CD14-positive monocyte (primary cell): ENCODE results near the gene AGBL5. TPM values are rescaled to one million over a fixed set of nuclear protein-coding genes. Genes with fewer than 3 reads are reported as not detected.

Experiments
- DNase-seq, 3 donors: peaks; one replicate each; pipeline ENCODE4 v3.0.0-alpha.2; 2011 to 2022
- H2AFZ ChIP-seq: 2 replicates; pipeline ENCODE4 v1.6.0; 2012; ENCODE audit warnings: mild to moderate bottlenecking, low read depth, low read length, inconsistent platforms; ENCODE audit not compliant: insufficient read depth, poor library complexity, severe bottlenecking
- H3K27ac ChIP-seq, 2 donors: 1 replicate in 1 of 2; 2 replicates in 1 of 2; pipeline ENCODE4 v1.5.1; 2012 to 2013; ENCODE audit warnings: low read length in 2 of 2, control low read depth in 1 of 2, inconsistent platforms in 1 of 2, low read depth in 1 of 2, mild to moderate bottlenecking in 1 of 2
- H3K27me3 ChIP-seq, 2 donors: one replicate each; pipeline versions ENCODE4 v1.6.0 to v1.6.1; 2011 to 2013; ENCODE audit warnings: low read length in 2 of 2; ENCODE audit not compliant: control insufficient read depth in 2 of 2, insufficient read depth in 2 of 2
- H3K36me3 ChIP-seq, 2 donors: replicated peaks in 1 of 2; 1 replicate in 1 of 2; 2 replicates in 1 of 2; pipeline versions ENCODE4 v1.5.1 to v1.6.1; 2012 to 2013; ENCODE audit warnings: low read length in 2 of 2, control low read depth in 1 of 2, inconsistent platforms in 1 of 2, mild to moderate bottlenecking in 1 of 2; ENCODE audit not compliant: insufficient read depth in 2 of 2, control insufficient read depth in 1 of 2
- H3K4me1 ChIP-seq, 2 donors: 1 replicate in 1 of 2; 2 replicates in 1 of 2; pipeline versions ENCODE4 v1.5.1 to v1.6.1; 2012 to 2013; ENCODE audit warnings: low read length in 2 of 2, control low read depth in 1 of 2, inconsistent platforms in 1 of 2, mild to moderate bottlenecking in 1 of 2, moderate library complexity in 1 of 2; ENCODE audit not compliant: insufficient read depth in 2 of 2, control insufficient read depth in 1 of 2
- H3K4me2 ChIP-seq: replicated peaks from 2 replicates; pipeline ENCODE3; 2012; ENCODE audit warnings: low read length, moderate library complexity, mild to moderate bottlenecking; ENCODE audit not compliant: poor library complexity, severe bottlenecking; ENCODE audit errors: extremely low read depth
- H3K4me3 ChIP-seq, 3 experiments: fragments of 200-600 bp in 1 of 3; sonication (generic) in 1 of 3; replicated peaks in 1 of 3; 1 replicate in 2 of 3; 2 replicates in 1 of 3; pipeline ENCODE4 v1.5.1; 2011 to 2013; ENCODE audit warnings: low read length in 3 of 3, mild to moderate bottlenecking in 3 of 3, control low read depth in 2 of 3, low read depth in 2 of 3, inconsistent platforms in 1 of 3, moderate library complexity in 1 of 3
- H3K79me2 ChIP-seq: 2 replicates; pipeline ENCODE4 v1.6.0; 2012; ENCODE audit warnings: mild to moderate bottlenecking, control low read depth, inconsistent platforms, low read length, moderate library complexity; ENCODE audit not compliant: insufficient read depth
- H3K9ac ChIP-seq: 2 replicates; pipeline ENCODE4 v1.6.0; 2017; ENCODE audit warnings: low read length, mild to moderate bottlenecking; ENCODE audit not compliant: insufficient read depth, poor library complexity, severe bottlenecking
- H3K9me3 ChIP-seq, 2 donors: replicated peaks in 1 of 2; 1 replicate in 1 of 2; 2 replicates in 1 of 2; pipeline versions ENCODE4 v1.5.1 to v1.6.1; 2012 to 2013; ENCODE audit warnings: low read length in 2 of 2, control low read depth in 1 of 2; ENCODE audit not compliant: control insufficient read depth in 1 of 2, insufficient read depth in 1 of 2
- H4K20me1 ChIP-seq: 2 replicates; pipeline ENCODE4 v1.6.0; 2012; ENCODE audit warnings: mild to moderate bottlenecking, low read length, control low read depth, moderate library complexity; ENCODE audit not compliant: insufficient read depth
- H3K27ac Mint-ChIP-seq, 7 donors: one replicate each; pipeline ENCODE4 v1.8.0; 2020; ENCODE audit warnings: mild to moderate bottlenecking in 7 of 7, mixed read lengths in 7 of 7, moderate library complexity in 6 of 7, inconsistent platforms in 2 of 7
- H3K27me3 Mint-ChIP-seq, 3 donors: one replicate each; pipeline ENCODE4 v1.8.0; 2021 to 2022; ENCODE audit warnings: low read depth in 3 of 3, mild to moderate bottlenecking in 3 of 3, mixed read lengths in 3 of 3, moderate library complexity in 3 of 3, inconsistent platforms in 1 of 3
- H3K36me3 Mint-ChIP-seq, 2 donors: one replicate each; pipeline ENCODE4 v1.8.0; 2020; ENCODE audit warnings: mixed read lengths in 2 of 2, inconsistent platforms in 1 of 2, mild to moderate bottlenecking in 1 of 2
- H3K4me1 Mint-ChIP-seq: one replicate; pipeline ENCODE4 v1.8.0; 2020; ENCODE audit warnings: mild to moderate bottlenecking, mixed read lengths
- H3K4me3 Mint-ChIP-seq, 2 donors: one replicate each; pipeline ENCODE4 v1.8.0; 2020; ENCODE audit warnings: mild to moderate bottlenecking in 2 of 2, mixed read lengths in 2 of 2, moderate library complexity in 1 of 2
- H3K9me3 Mint-ChIP-seq, 7 donors: one replicate each; pipeline ENCODE4 v1.8.0; 2020 to 2022; ENCODE audit warnings: mixed read lengths in 7 of 7, mild to moderate bottlenecking in 6 of 7, moderate library complexity in 6 of 7, inconsistent platforms in 2 of 7
- WGBS: methylation state at CpG from one replicate; pipeline ENCODE4 v1.1.5; 2013; ENCODE audit warnings: missing lambda C conversion rate; ENCODE audit not compliant: insufficient coverage; 5-methylcytosine and 5-hydroxymethylcytosine counted together
- intact Hi-C, 2 donors: fragments of 100-400 bp; cut with micrococcal nuclease; formaldehyde crosslinking; loops; one replicate each; pipeline versions ENCODE4 v1.15.0 to v1.15.1; 2023
- polyA plus RNA-seq, 3 donors: library from polyadenylated mRNA; depleted of rRNA in 1 of 3; unstranded in 2 of 3; stranded (reverse) in 1 of 3; fragments of 300-500 nt in 2 of 3; fragments of >200 nt in 1 of 3; fragmentation: Illumina TruSeq in 2 of 3; gene quantifications; 1 replicate in 2 of 3; 2 replicates in 1 of 3; pipeline ENCODE4 v1.2.3, GENCODE V29; 2012 to 2021
- TF ChIP-seq, protein P1 (sequence below): fragments of 200-600 bp; IDR thresholded peaks from one replicate; pipeline ENCODE4 v1.8.0; 2022; ENCODE audit warnings: antibody characterized with exemption, mild to moderate bottlenecking

Gene AGBL5
- polyA plus RNA-seq, 3 donors, result 4.4 to 4.8 (median 4.6) TPM

DNA sequence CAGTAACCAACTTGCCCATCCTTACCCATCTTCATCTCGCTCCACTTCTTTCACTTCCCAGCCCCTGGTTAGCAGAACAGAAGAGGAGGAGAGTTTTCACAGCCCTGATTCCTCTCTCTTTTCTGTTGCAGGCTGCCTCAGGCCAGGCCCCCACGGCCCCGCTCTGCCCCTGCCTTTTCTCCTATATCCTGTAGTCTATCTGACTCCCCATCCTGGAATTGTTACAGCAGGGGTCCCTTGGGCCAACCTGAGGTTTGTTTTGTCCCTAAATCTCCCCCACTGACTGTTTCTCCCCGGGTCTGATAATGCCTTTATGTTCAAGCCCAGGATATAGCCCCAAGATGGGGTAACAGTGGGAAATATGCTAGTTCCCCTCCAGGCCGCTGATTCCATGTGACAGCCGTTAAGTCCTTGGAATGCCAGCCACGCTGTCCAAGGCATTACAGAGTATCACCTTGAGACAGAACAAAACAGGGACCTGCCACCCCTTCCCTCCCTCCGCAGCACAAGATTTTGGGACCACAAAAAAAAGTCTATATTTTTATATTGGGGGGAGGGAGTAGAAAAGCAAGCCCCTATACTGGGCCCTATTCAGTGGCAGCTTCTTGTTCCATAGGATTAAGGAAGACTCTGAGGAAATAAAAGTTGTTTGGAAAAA lies 18.6 kb downstream of the AGBL5 start:
- intact Hi-C loops, result loop anchor here (5.0 kb wide), 1 partner anchor 38 kb away; the partner anchor contains the start of gene TMEM214 (in 2 of the 2)
- WGBS, result 83% methylated on average over 2 of the region's 8 CpGs
- Histone ChIP-seq H3K79me2 (peaks cover 24% of the 10 kb centered on the region), H3K4me2 (peak overlapping the region; percentile 89), H3K4me3 (peak overlapping the region in 1 of 3 experiments; percentile 97), H3K36me3 (peaks cover 21 to 51% of the 10 kb centered on the region in 2 donors), H3K9ac (no peak overlapping the region), H3K4me1 (peaks cover 32 to 41% of the 10 kb centered on the region in 2 donors), H2AFZ (no peak overlapping the region), H3K27ac (peak overlapping the region in 1 of 2 donors; percentile 96), H4K20me1 (peaks cover 15% of the 10 kb centered on the region), H3K9me3 (no peaks in the 10 kb centered on the region), H3K27me3 (no peaks in the 10 kb centered on the region)
- peaks cover 36 to 42% of the 10 kb centered on the region in 2 donors for H3K36me3 Mint-ChIP-seq
- no peaks in the 10 kb centered on the region for H3K27me3 Mint-ChIP-seq
- peak overlapping the region in 6 of 7 donors; percentile 50 to 98 (median 75) for H3K27ac Mint-ChIP-seq
- DNase-seq, result no peak
- no peak overlapping the region for H3K4me3 Mint-ChIP-seq
- peaks cover 0 to under 1% (median 0%) of the 10 kb centered on the region in 7 donors for H3K9me3 Mint-ChIP-seq
- TF ChIP-seq, protein P1, sequence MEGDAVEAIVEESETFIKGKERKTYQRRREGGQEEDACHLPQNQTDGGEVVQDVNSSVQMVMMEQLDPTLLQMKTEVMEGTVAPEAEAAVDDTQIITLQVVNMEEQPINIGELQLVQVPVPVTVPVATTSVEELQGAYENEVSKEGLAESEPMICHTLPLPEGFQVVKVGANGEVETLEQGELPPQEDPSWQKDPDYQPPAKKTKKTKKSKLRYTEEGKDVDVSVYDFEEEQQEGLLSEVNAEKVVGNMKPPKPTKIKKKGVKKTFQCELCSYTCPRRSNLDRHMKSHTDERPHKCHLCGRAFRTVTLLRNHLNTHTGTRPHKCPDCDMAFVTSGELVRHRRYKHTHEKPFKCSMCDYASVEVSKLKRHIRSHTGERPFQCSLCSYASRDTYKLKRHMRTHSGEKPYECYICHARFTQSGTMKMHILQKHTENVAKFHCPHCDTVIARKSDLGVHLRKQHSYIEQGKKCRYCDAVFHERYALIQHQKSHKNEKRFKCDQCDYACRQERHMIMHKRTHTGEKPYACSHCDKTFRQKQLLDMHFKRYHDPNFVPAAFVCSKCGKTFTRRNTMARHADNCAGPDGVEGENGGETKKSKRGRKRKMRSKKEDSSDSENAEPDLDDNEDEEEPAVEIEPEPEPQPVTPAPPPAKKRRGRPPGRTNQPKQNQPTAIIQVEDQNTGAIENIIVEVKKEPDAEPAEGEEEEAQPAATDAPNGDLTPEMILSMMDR, result no peak
- peaks cover 44% of the 10 kb centered on the region for H3K4me1 Mint-ChIP-seq

DNA sequence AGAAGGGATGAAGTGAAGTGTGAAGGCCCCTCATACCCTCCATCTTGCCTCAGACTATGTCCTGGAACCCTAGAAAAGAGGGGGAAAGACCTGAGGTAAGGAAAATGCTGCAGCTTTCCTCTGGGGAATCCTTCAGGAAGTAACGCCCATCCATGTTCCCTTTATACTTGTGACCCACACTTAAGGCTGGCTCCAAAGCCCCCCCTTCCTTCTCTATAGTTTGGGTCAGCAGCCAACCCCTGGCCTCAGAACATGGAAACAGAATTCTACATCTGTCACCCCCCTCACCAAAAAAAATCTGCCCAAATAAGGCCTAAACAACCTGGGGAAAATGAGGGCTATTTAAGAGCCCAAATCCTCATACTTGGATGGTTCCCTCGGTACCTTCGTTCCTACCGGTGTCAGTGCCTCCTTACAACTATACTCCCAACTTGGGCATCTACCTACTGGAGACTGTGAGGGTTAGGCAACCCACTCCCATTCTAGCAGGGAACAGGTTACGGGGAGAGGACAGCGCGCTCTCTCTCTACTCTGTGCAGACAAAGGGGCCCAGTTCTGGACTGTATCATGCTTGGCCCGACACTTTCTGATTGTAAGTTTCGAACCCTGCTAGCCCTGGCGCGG lies 19.3 kb downstream of the AGBL5 start:
- Mint-ChIP-seq H3K36me3 (peaks cover 34 to 35% of the 10 kb centered on the region in 2 donors), H3K9me3 (peaks cover 0 to 2% (median 0%) of the 10 kb centered on the region in 7 donors), H3K27ac (peak overlapping the region; percentile 92 to 98 (median 96)), H3K27me3 (no peaks in the 10 kb centered on the region), H3K4me3 (peak overlapping the region; percentile 94 to 95), H3K4me1 (peaks cover 51% of the 10 kb centered on the region)
- Histone ChIP-seq H3K27ac (peak overlapping the region; percentile 86 to 96), H3K79me2 (peaks cover 24% of the 10 kb centered on the region), H4K20me1 (peaks cover 15% of the 10 kb centered on the region), H3K9me3 (no peaks in the 10 kb centered on the region), H2AFZ (peak overlapping the region; percentile 96), H3K4me2 (peak overlapping the region; percentile 89), H3K4me3 (peak overlapping the region; percentile 91 to 97 (median 95)), H3K36me3 (peaks cover 21 to 44% of the 10 kb centered on the region in 2 donors), H3K9ac (peak overlapping the region; percentile 91), H3K27me3 (no peaks in the 10 kb centered on the region), H3K4me1 (peaks cover 39 to 47% of the 10 kb centered on the region in 2 donors)
- WGBS, result 1% methylated on average over 8 of the region's 11 CpGs
- no peak for DNase-seq
- TF ChIP-seq, protein P1, result no peak
- intact Hi-C loops, result loop anchor here (5.0 kb wide), 1 partner anchor 38 kb away; the partner anchor contains the start of gene TMEM214 (in 2 of the 2)
